HG02763 (cell line): Measurements from ENCODE around the gene GTF3C5.
"Not testable (repeated sequence)": the region's sequence is repeated elsewhere in the genome, so short reads cannot be mapped to it uniquely, and the experiment has no call there.

Source experiments
- ATAC-seq: cut with Tn5 transposase; IDR thresholded peaks from one replicate; pipeline ENCODE4 v1.9.1; 2021; ENCODE audit warnings: mild to moderate bottlenecking, moderate library complexity; ENCODE audit not compliant: unreplicated experiment

Gene GTF3C5

GRCh38 chr9:133027134-133027533 lies 3.7 kb upstream of the GTF3C5 start:
- no peak for ATAC-seq

- no peak for ATAC-seq
These were observed 2.6 kb upstream of the GTF3C5 start for GRCh38 chr9:133028221-133028620.

GRCh38 chr9:133029994-133030316 lies 842 bp upstream of the GTF3C5 start:
- ATAC-seq = no peak

- ATAC-seq = no peak
These were observed 279 bp downstream of the GTF3C5 start for GRCh38 chr9:133031130-133031422.

DNA sequence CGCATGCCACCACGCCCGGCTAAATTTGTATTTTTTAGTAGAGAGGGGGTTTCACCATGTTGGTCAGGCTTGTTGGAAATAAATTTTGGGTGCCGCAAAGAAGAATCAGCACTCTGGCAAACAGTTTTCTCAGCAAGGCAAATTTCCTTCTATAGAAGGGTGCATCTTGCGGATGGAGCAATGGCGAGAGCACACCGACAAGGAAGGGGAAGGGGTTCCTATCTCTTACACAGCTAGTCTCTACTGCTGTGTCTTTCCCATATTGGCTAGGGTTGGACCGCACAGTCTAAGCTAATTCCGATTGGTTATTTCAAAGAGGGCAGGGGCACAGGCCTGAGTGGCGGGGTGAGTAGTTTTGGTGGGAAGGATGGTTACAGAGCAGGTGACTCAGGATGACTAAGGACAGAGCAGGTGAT lies 707 bp downstream of the GTF3C5 start:
- ATAC-seq = no peak

DNA sequence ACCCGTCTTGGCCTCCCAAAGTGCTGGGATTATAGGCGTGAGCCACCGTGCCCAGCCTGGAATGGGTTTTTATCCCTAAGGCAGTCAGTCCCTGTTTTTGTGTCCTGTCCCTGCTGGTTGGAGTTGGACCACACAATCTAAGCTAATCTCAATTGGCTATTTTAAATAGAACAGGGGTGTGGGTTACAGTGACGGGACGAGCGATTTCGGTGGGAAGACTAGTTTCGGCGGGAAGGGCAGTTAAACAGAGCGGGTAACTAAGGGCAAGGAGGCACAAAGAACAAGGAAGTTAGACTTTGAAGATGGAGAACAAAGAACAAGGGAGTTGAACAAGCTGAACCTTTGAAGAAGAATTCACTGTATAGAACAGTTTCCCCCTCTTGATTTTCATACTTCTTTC lies 1.4 kb downstream of the GTF3C5 start:
- no peak for ATAC-seq

DNA sequence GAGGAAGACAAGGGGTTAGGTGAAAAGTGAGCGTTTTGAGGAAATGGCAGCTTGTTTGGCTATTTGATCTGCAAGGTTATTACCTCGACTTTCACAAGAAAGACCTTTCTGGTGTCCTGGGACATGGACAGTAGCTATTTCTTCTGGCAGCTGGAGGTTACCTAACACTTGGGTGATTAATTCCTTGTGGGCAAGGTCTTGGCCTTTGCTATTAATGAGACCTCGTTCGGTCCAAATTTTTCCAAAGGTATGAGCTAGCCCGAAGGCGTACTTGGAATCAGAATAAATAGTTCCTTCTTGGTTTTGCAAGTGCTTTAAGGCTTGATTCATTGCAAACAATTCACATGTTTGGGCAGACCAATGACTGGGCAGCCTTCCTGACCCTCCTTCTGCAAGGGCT lies 4.9 kb downstream of the GTF3C5 start:
- no peak for ATAC-seq

GRCh38 chr9:133037775-133038515 lies 7.1 kb downstream of the GTF3C5 start:
- ATAC-seq = no peak

- ATAC-seq = not testable (repeated sequence)
These were observed 10.2 kb downstream of the GTF3C5 start for GRCh38 chr9:133040892-133041479.

DNA sequence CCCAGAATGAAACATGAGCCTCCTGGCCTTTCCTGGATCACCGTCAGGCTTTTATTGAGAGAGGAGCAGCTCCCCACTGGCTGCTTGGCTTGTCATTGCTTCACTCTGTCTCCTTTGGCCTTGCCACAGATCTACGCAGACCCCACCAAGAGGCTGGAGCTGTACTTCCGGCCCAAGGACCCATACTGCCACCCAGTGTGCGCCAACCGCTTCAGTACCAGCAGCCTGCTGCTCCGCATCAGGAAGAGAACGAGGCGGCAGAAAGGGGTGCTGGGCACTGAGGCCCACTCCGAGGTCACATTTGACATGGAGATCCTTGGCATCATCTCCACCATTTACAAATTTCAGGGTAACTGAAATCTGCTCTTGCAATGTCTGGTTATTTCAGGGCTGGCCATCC lies 11.2 kb downstream of the GTF3C5 start:
- no peak for ATAC-seq

DNA sequence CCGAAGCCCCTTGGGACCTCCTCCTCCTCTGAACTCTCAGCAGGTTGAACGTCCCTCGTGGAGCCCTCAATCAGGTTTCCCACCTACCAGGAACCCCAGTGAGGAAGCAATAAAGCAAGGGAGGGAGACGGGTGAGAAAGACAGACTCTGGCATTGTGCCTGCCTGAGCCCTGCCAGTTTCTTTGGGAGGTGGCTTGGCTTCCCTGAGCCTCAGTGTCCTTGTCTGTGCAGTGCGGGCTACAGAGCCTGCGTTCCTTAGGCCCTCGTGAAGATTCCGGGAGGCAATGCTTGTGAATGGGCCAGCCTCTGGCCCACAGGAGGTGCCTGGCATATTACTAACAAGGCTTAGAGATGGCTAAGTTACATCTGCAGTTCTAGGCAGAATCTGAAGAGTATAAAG lies 11.9 kb downstream of the GTF3C5 start:
- ATAC-seq = no peak

DNA sequence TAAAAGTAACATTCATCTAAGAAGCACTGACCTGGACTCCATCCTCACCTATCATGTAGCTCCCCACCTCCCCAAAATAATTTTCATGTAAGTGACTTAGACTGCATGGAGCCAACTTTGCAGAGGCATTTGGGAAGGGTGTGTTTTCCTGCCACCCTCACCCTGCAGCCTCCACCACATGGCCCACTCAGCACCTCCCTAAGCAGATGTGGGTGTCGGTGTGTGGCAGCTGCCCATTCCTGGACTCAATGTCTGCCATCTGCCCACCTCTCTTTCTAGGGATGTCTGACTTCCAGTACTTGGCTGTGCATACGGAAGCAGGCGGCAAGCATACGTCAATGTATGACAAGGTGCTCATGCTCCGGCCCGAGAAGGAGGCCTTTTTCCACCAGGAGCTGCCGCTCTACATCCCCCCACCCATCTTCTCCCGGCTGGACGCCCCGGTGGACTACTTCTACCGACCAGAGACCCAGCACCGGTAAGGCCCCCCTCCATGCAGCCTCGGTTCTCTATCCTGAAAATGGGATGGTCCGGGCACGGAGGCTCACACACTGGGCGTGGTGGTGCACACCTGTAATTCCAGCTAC lies 12.7 kb downstream of the GTF3C5 start:
- no peak for ATAC-seq

- ATAC-seq = no peak
These were observed 13.3 kb downstream of the GTF3C5 start for GRCh38 chr9:133044125-133044524.

DNA sequence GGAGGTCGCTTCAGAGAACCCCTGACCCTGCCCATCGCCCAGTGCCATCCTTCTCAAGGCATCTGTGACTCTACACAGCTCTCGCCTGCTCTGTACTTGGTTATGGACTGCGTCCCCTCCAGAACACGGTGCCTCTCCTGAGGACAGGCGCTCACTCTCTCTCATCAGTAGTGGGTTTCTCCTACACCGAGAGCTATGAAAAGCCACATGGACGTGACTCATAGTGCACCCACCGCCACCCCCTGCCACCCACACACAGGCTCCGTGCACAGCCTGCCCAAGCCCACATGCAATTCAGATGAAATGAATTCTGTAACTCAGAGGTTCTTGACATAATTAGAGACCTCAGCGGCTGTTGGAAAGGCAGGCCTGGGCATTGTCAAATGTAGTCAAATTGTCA lies 13.9 kb downstream of the GTF3C5 start:
- ATAC-seq = no peak

DNA sequence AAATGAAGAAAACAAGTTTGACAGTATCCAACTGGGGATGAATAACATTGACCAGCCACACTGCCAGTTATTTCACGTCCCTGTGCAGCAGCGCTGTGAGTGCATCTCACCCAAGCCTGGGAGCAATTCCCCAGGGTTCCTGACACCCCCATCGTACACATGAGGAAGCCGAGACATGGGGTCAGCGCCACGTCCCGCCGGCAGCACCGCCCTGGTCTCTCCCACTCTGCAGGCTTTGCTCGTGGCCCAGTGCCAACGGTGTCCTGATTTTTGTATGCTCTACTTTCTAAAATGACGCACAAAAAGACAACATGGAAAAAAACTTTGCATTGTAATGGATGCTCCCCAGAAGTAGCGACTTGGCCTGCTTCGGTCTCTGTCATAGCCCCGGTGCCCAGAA lies 14.3 kb downstream of the GTF3C5 start:
- ATAC-seq = no peak

DNA sequence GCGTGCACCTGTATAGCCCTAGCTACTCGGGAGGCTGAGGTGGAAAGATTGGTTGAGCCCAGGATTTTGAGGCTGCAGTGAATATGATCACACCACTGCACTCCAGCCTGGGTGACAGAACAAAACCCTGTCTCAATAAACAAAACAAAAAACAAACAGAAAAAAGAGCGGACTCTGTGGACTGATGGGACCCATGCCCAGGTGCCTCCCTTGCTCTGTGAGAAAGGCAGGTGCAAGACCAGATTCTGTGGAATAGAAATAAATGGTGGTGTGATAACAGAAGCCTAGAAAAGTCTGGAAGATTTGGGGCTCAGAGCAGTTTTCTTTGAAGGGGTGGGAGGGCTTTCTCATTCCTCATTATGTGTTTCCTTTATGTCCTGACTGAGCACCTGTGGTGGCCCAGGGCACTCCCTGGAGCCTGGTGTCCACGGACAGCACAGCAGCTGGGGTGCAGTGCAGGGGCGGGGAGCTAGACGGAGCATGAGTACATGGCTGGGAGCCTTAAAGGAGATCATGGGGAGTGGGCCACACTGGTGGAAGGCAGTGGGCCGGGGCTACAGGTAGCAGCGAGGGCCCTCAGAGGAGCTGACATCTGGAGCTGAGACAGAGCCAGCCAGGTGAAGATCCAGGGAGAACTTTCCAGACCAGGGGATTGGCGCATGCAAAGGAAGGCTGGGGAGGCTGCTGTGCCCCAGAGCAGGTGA lies 15.6 kb downstream of the GTF3C5 start:
- no peak for ATAC-seq

DNA sequence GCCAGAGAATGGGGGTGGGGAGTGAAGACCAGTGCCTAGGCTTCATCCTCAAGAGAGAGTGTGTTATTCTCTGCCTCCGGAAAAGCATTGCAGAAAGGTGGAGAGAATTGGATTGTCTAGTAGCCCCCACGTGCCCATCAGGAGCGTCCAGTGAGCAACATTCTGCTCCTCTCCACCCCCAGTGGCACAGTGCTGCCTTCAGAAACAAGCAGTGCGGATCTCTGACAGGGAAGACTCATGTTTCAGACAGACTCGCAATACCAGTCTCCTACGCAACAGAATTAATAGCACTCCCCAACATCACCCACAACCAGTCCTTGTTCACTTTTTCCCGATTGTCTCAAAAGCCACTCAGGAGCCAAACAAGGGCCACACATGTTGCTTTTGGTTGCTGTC lies 16.1 kb downstream of the GTF3C5 start:
- no peak for ATAC-seq

GRCh38 chr9:133048595-133048994 lies 17.8 kb downstream of the GTF3C5 start:
- no peak for ATAC-seq

GRCh38 chr9:133049043-133049442 lies 18.2 kb downstream of the GTF3C5 start:
- no peak for ATAC-seq

- no peak for ATAC-seq
These were observed 19.3 kb downstream of the GTF3C5 start for GRCh38 chr9:133050142-133050541.

- ATAC-seq = no peak
These were observed 20.0 kb downstream of the GTF3C5 start for GRCh38 chr9:133050781-133051180.

- ATAC-seq = no peak
These were observed 20.6 kb downstream of the GTF3C5 start for GRCh38 chr9:133051281-133051900.
